HG03103 (cell line): ENCODE measurements around the gene IFITM5.

Experiments
- ATAC-seq: cut with Tn5 transposase; IDR thresholded peaks from one replicate; pipeline ENCODE4 v1.9.1; 2021; ENCODE audit warnings: low read depth; ENCODE audit not compliant: unreplicated experiment

IFITM5 gene

GRCh38 chr11:269146-269890, 30.0 kb downstream of the IFITM5 start:
- ATAC-seq: peak; percentile 48

- ATAC-seq: peak; percentile 34
These were observed 30.6 kb downstream of the IFITM5 start for GRCh38 chr11:268716-269145.

GRCh38 chr11:267491-267994, 31.8 kb downstream of the IFITM5 start:
- ATAC-seq: no peak

- no peak for ATAC-seq
These were observed 32.5 kb downstream of the IFITM5 start for GRCh38 chr11:266676-267439.

GRCh38 chr11:261624-262023, 37.7 kb downstream of the IFITM5 start:
- no peak for ATAC-seq

- ATAC-seq: no peak
These were observed 39.9 kb downstream of the IFITM5 start for GRCh38 chr11:259413-259812.

- no peak for ATAC-seq
These were observed 41.4 kb downstream of the IFITM5 start for GRCh38 chr11:257766-258493.

- ATAC-seq: no peak
These were observed 42.2 kb downstream of the IFITM5 start for GRCh38 chr11:256952-257737.

GRCh38 chr11:255816-256215, 43.5 kb downstream of the IFITM5 start:
- no peak for ATAC-seq

- no peak for ATAC-seq
These were observed 44.1 kb downstream of the IFITM5 start for GRCh38 chr11:255176-255575.

GRCh38 chr11:253886-254270, 45.4 kb downstream of the IFITM5 start:
- no peak for ATAC-seq

GRCh38 chr11:253160-253885, 46.0 kb downstream of the IFITM5 start:
- ATAC-seq: no peak

- no peak for ATAC-seq
These were observed 46.7 kb downstream of the IFITM5 start for GRCh38 chr11:252666-253065.

GRCh38 chr11:251550-251949, 47.8 kb downstream of the IFITM5 start:
- ATAC-seq: no peak

GRCh38 chr11:250740-251299, 48.5 kb downstream of the IFITM5 start:
- no peak for ATAC-seq

GRCh38 chr11:250274-250673, 49.1 kb downstream of the IFITM5 start:
- no peak for ATAC-seq

- ATAC-seq: no peak
These were observed 50.3 kb downstream of the IFITM5 start for GRCh38 chr11:249062-249461.
